ENCODE data around the gene KAT2B. TPM values are rescaled to one million over a fixed set of nuclear protein-coding genes. Genes with fewer than 3 reads are reported as not detected.

KAT2B gene
- total RNA-seq, 2 donors from 2014 or later: 2.2 to 4.1 TPM

DNA sequence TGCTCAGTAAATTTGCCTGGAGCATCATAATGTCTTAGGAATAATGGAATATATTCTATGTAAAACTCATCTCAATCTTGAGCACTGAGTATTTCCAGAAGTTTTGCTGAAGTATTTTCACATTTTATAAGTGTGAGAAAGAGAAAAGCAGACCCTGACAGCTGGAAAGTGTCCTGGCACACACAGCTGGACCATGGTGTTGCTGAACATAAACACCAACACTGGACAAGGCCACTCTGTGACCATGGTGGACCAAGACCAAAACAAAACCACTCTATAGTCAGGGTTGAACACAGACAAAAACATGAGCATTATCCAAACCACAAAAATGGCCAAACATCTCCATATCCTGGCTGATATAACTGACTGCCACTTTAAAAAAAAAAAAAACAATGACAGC, 160.9 kb downstream of the KAT2B start:
- Mint-ChIP-seq H3K4me1 (no peaks in the 10 kb centered on the region), H3K27me3 (ENCODE audit: insufficient read depth) (no peaks in the 10 kb centered on the region), H3K27ac (no peak overlapping the region), H3K4me3 (no peak overlapping the region), H3K9me3 (peaks cover 3% of the 10 kb centered on the region), H3K36me3 (ENCODE audit: low read depth) (no peaks in the 10 kb centered on the region)
- H3K9me3 ChIP-seq (ENCODE audit: control insufficient read depth, low read length): no peaks in the 10 kb centered on the region
- H3K4me3 ChIP-seq (ENCODE audit: low read length): no peak overlapping the region
- H3K36me3 ChIP-seq (ENCODE audit: control insufficient read depth, insufficient read depth, low read length): no peaks in the 10 kb centered on the region
- H3K27ac ChIP-seq (ENCODE audit: low read depth, low read length): no peak overlapping the region
- H3K4me1 ChIP-seq (ENCODE audit: control insufficient read depth, insufficient read depth, low read length): no peaks in the 10 kb centered on the region
- no peaks in the 10 kb centered on the region for H3K27me3 ChIP-seq (ENCODE audit: control insufficient read depth, insufficient read depth, low read length, poor library complexity, severe bottlenecking)
- DNase-seq: no peak
- no peak overlapping the region for H3K9ac ChIP-seq (ENCODE audit: extremely low read depth, low read length, poor library complexity, severe bottlenecking)
- TF ChIP-seq, protein P1, sequence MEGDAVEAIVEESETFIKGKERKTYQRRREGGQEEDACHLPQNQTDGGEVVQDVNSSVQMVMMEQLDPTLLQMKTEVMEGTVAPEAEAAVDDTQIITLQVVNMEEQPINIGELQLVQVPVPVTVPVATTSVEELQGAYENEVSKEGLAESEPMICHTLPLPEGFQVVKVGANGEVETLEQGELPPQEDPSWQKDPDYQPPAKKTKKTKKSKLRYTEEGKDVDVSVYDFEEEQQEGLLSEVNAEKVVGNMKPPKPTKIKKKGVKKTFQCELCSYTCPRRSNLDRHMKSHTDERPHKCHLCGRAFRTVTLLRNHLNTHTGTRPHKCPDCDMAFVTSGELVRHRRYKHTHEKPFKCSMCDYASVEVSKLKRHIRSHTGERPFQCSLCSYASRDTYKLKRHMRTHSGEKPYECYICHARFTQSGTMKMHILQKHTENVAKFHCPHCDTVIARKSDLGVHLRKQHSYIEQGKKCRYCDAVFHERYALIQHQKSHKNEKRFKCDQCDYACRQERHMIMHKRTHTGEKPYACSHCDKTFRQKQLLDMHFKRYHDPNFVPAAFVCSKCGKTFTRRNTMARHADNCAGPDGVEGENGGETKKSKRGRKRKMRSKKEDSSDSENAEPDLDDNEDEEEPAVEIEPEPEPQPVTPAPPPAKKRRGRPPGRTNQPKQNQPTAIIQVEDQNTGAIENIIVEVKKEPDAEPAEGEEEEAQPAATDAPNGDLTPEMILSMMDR (conservative IDR thresholded peaks at IDR 0.05): no peak

Small RNAs within 50 kb of the gene (microRNA-seq; reads per million reads assigned to microRNA genes)
- gene MIR3135A (ENCODE audit: borderline microRNAs expressed): not detected

Other genes with a start within 250 kb of the KAT2B start
- 1 to 10 TPM; 1.3 to 2.7 TPM for gene EFHB, start 106.2 kb upstream of the KAT2B start, total RNA-seq
- gene RAB5A, start 93.3 kb upstream of the KAT2B start, total RNA-seq: 10 to 100 TPM; 74.2 to 74.9 TPM
- not detected for gene PP2D1, start 28.2 kb upstream of the KAT2B start, total RNA-seq
- gene SGO1, start 145.8 kb downstream of the KAT2B start, total RNA-seq: 10 to 100 TPM; 25.1 to 44.8 TPM